CD4-positive, alpha-beta T cell treated with Interleukin-17A for 1 hour (primary cell): ENCODE results near the gene CALN1.
A peak's percentile ranks its signal among the peaks of the same experiment; 100 is the strongest.
"Not testable (repeated sequence)": the region's sequence is repeated elsewhere in the genome, so short reads cannot be mapped to it uniquely, and the experiment has no call there.

Experiments used
- DNase-seq: peaks from one replicate; pipeline ENCODE4 v3.0.0-alpha.2; 2020

The CALN1 gene

GRCh38 chr7:71777278-71777677 is 634.9 kb downstream of the CALN1 start:
- no peak for DNase-seq

- DNase-seq, result no peak
These were observed 635.4 kb downstream of the CALN1 start for GRCh38 chr7:71776726-71777125.

- no peak for DNase-seq
These were observed 636.5 kb downstream of the CALN1 start for GRCh38 chr7:71775648-71776047.

- no peak for DNase-seq
These were observed 639.4 kb downstream of the CALN1 start for GRCh38 chr7:71772779-71773178.

GRCh38 chr7:71770269-71770907 is 641.8 kb downstream of the CALN1 start:
- DNase-seq, result no peak

- no peak for DNase-seq
These were observed 642.8 kb downstream of the CALN1 start for GRCh38 chr7:71769326-71769725.

- DNase-seq, result no peak
These were observed 643.7 kb downstream of the CALN1 start for GRCh38 chr7:71768450-71768849.

GRCh38 chr7:71766016-71766415 is 646.1 kb downstream of the CALN1 start:
- DNase-seq, result no peak

- DNase-seq, result no peak
These were observed 650.8 kb downstream of the CALN1 start for GRCh38 chr7:71761336-71761735.

GRCh38 chr7:71754828-71755227 is 657.3 kb downstream of the CALN1 start:
- DNase-seq, result no peak

GRCh38 chr7:71753956-71754664 is 658.0 kb downstream of the CALN1 start:
- DNase-seq, result no peak

- no peak for DNase-seq
These were observed 658.9 kb downstream of the CALN1 start for GRCh38 chr7:71753236-71753635.

- peak; percentile 7 for DNase-seq
These were observed 659.8 kb downstream of the CALN1 start for GRCh38 chr7:71752171-71752935.

- no peak for DNase-seq
These were observed 661.8 kb downstream of the CALN1 start for GRCh38 chr7:71750290-71750689.

GRCh38 chr7:71746006-71746405 is 666.1 kb downstream of the CALN1 start:
- DNase-seq, result no peak

GRCh38 chr7:71740174-71740560 is 672.0 kb downstream of the CALN1 start:
- no peak for DNase-seq

- no peak for DNase-seq
These were observed 672.5 kb downstream of the CALN1 start for GRCh38 chr7:71739520-71740173.

GRCh38 chr7:71737931-71738540 is 674.1 kb downstream of the CALN1 start:
- DNase-seq, result not testable (repeated sequence)

GRCh38 chr7:71735961-71736556 is 676.1 kb downstream of the CALN1 start:
- peak; percentile 33 for DNase-seq

GRCh38 chr7:71733107-71733870 is 678.8 kb downstream of the CALN1 start:
- peak; percentile 34 for DNase-seq

- DNase-seq, result no peak
These were observed 680.4 kb downstream of the CALN1 start for GRCh38 chr7:71731740-71732139.
